Body of pancreas (tissue), 4 donors: Measurements from ENCODE around the gene FRG2C.
"Not testable (repeated sequence)": the region's sequence is repeated elsewhere in the genome, so short reads cannot be mapped to it uniquely, and the experiment has no call there.

Experiments
- POLR2A ChIP-seq, 3 donors: fragments of 450-650 bp; IDR thresholded peaks; one replicate each; pipeline ENCODE4 v1.6.1; 2016; ENCODE audit warnings: antibody characterized with exemption in 3 of 3, mild to moderate bottlenecking in 2 of 3
- TF ChIP-seq, protein P1 (sequence below), 7 experiments: fragments of 450-650 bp in 4 of 7; fragments of 200-600 bp in 3 of 7; sonication (generic) in 3 of 7; IDR thresholded peaks; one replicate each; pipeline ENCODE4 v1.5.1; 2016 to 2019; ENCODE audit warnings: antibody characterized with exemption in 7 of 7

DNA sequence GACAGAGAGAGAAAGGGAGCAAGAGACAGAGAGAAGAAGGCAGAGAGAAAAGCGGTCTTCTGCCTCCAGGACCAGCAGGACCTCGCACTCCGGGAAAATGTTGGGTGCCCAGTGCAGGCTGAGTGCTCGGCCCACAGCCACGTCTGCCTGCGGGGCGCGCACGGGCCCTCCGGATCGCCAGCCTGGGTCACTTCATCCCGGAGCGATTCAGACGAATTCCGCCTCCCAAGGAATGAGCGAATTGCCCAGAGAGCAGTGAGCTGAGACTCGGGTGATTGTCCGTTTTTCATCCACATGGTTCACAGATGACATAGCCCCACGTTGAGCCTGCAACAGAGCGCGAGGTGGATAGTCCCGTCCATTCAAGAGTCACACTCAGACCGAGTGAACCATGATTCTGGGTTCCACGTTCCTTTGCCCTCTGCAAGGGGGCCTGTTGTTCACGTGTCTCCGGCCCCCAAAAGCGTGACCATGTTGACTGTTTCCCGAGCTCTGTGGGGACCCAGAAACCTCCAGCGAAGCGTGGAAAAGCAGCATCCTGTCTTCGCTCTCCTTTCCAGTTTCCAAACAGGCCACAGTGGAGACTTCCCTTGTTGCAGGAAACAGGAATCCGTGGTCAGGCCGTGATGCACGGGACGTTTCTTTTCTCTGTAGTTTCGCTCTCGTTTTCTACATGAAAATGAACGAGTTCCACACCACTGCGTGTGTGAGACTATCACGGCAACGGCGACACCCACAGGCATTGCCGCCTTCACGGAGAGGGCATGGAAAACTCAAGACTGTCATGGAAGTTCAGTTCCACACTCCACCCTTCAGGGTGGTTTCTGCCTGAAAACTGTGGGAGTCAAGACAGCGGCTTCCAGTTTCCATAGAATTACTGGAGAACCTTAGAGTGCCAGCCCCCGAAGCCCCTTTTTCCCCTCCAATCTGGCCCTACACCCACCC is 3.9 kb downstream of the FRG2C start:
- TF ChIP-seq, protein P1, sequence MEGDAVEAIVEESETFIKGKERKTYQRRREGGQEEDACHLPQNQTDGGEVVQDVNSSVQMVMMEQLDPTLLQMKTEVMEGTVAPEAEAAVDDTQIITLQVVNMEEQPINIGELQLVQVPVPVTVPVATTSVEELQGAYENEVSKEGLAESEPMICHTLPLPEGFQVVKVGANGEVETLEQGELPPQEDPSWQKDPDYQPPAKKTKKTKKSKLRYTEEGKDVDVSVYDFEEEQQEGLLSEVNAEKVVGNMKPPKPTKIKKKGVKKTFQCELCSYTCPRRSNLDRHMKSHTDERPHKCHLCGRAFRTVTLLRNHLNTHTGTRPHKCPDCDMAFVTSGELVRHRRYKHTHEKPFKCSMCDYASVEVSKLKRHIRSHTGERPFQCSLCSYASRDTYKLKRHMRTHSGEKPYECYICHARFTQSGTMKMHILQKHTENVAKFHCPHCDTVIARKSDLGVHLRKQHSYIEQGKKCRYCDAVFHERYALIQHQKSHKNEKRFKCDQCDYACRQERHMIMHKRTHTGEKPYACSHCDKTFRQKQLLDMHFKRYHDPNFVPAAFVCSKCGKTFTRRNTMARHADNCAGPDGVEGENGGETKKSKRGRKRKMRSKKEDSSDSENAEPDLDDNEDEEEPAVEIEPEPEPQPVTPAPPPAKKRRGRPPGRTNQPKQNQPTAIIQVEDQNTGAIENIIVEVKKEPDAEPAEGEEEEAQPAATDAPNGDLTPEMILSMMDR (IDR thresholded peaks at IDR 0.05), result not testable (repeated sequence)
- TF ChIP-seq POLR2A (IDR thresholded peaks at IDR 0.05), result not testable (repeated sequence)
